Hippocampal formation (tissue), 2 donors: ENCODE measurements around the gene ANP32B.
A peak's percentile ranks its signal among the peaks of the same experiment; 100 is the strongest.
"Not testable (repeated sequence)": the region's sequence is repeated elsewhere in the genome, so short reads cannot be mapped to it uniquely, and the experiment has no call there.

Source experiments
- DNase-seq, 2 donors: peaks; one replicate each; lab custom pipeline; 2025; lab: John Stamatoyannopoulos, UW

Gene ANP32B

DNA sequence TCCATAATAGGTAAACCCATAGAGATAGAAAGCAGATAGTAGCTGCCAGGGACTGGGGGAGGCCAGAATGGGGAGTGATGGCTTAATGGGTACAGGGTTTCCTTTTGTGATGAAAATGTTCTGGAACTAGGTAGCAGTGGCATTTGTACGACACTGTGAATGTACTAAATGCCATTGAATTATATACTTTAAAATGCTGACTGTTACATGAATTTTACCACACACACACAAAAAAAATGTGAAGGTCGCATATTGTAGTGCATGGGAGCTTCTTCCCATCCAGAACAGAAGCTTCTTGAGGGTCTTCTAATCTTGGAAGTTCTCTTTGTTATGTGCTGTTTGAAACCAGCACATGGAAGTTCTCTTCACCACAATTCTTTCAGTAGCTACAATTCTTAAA, 19.9 kb upstream of the ANP32B start:
- no peak for DNase-seq

DNA sequence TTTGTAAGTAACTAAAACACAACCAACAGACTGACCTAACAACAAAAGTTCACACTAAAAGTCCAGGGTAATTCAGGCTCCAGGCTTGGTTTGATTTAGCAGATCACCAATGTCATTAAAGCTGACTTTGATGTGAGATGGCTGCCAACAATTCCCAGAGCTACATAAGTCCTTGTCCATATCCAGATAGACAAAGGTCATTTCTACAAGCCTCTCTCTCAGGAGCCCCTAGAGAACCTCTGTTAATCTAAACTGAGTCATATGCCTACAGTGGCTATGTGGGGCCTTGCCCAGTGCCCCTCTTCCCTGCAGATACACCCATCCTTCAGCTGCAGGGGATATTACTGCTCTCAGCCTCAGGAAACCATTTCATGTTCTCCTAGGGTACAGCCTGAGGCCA, 18.2 kb upstream of the ANP32B start:
- no peak for DNase-seq

DNA sequence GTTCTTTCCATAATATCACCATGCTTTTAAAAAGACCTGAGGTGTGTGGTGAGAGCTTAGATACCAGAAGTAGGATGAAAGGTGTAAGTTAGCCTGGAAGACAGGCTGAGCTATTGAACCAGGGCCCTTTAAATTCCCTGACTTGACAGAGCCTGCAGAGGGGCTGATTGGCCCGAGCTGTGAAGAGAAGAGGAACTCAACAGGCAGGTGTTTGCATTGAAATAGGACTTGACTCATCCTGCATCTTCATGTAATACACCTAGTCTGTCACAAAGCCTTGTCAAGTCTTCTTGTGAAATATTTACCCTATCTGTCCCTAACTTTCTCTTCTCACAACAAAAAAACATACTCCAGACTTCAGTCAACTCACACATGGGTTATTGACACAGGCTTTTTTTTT, 16.6 kb upstream of the ANP32B start:
- no peak for DNase-seq

- no peak for DNase-seq
Measured at GRCh38 chr9:97969014-97969413, 14.1 kb upstream of the ANP32B start.

DNA sequence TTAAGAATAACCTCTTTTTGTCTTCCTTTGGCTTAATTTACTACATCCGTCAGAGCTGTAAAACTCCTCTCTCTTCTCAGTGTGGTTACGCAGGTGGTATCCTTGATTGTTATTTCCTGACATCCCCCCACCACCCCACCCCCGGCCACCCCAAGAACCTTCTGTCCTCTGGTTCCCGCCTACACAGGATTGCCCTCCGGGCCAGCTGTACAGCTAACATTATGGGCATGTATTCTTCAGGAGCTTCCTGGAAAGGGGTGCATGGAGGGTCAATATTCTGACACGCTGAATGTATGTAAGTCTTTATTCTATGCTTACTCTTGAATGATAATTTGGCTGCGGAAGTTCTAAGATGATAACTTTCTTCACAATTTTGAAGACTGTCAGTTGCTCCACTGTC, 13.0 kb upstream of the ANP32B start:
- no peak for DNase-seq

DNA sequence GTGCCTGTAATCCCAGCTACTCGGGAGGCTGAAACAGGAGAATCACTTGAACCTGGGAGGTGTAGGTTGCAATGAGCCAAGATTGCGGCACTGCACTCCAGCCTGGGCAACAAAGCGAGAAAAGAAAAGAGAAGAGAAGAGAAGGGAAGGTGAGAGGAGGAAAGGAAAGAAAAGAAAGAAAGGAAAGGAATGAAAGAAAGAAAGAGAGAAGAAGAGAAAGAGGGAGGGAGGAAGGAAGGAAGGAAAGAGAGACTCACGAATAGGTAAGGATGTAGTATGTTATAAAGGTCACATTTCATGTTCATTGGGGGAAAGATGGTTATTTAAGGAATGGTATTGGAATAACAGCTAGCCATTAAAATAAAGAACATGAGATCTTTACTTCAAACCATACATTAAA, 10.4 kb upstream of the ANP32B start:
- no peak for DNase-seq

GRCh38 chr9:97975376-97975775, 7.8 kb upstream of the ANP32B start:
- DNase-seq, result no peak

GRCh38 chr9:97976633-97977032, 6.5 kb upstream of the ANP32B start:
- not testable (repeated sequence) for DNase-seq

- no peak for DNase-seq
Measured at GRCh38 chr9:97978371-97979130, 4.6 kb upstream of the ANP32B start.

DNA sequence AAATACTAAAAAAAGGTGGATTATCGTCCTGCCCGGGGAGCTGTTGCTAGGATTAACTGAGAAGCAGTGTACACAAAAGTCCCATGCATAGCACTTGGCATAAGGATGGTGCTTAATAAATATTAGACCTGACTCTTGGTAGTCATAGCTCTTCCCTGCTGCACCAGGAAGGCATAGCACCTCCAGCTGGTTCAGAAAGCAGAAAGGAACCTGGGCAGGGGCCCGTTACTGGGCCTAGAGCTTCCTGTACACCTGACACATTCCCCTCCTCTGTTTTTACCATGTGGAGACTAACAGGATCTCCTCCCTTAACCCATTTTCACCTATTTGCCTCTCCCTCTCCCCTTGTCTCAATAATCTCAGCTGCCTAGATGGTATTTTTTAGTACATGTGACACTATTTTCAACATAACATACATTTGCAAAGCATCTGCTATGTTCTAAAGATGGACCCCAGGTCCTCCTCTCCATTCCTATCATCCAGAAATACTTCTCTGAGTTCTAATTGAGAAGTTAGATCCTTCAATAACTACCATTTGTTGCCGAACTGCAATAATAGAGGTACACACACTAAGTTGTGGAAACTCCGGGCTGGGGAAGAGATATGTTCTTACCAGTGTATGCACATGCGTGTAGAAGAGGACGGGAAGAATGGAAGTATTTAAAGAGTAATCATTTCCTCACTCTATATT, 3.2 kb upstream of the ANP32B start:
- DNase-seq, result no peak

DNA sequence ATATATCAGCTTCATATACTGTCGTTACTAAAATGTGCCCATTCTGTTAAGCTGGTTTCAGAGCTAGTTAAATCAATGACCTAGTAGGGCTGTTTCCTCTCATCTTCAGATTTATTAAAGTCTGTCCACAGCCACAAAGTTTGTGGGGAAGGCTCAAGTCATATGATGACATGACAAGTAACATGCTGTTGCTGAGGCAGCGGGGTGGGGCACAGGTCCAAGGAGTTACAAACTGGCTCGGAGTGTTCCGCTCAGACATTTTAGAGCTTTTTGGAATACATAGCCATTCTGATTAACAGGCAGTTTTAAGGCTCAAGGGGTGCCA, 2.7 kb upstream of the ANP32B start:
- peak in 1 of 2 donors; percentile 16 for DNase-seq

- peak; percentile 53 to 54 for DNase-seq
Measured at GRCh38 chr9:97980918-97981845, 2.0 kb upstream of the ANP32B start.

GRCh38 chr9:97981846-97982682, 1.1 kb upstream of the ANP32B start:
- DNase-seq, result no peak

GRCh38 chr9:97983589-97984187, 547 bp downstream of the ANP32B start:
- DNase-seq, result peak in 1 of 2 donors; percentile 30

- peak; percentile 51 to 66 for DNase-seq
Measured at GRCh38 chr9:97984188-97985057, 1.3 kb downstream of the ANP32B start.

GRCh38 chr9:97985058-97985861, 2.1 kb downstream of the ANP32B start:
- no peak for DNase-seq

DNA sequence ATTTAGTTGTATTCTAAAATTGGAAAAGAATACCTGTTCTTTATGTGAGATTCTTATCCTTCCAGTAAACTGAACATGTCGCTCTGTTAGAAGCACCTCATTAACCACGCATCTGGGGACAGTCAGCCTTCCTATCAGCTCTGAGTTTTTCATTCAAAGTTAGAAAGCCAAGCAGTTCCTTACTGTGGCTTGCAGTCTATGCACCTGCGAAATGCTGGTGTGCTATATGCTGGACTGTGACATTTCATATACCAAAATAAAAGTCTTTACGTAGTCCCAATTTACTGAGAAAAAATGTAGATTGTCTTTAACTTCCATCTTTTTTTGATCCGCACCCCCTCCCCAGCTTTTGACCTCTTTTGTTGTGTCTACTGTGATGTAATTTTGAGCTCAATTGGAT, 4.3 kb downstream of the ANP32B start:
- DNase-seq, result no peak

DNA sequence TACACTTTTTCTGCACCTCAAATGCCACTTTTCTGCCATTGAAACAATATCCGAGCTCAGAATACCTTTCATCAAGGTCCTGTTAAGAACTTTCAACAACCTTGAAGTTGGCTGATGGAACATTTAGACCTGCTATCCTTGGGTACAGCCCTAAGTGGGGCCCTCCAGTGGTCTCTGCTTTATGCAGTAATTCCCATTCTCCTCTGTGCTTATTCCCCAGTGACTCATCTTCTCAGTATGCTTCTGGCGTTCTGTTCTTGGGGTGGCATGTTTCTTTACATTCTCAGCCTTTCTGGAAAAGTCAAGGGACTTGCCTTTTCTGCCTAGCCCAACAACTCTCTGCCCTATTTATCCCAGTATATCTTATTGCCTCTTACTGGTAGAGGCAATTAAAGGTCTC, 7.1 kb downstream of the ANP32B start:
- no peak for DNase-seq

- no peak for DNase-seq
Measured at GRCh38 chr9:97991818-97992217, 8.7 kb downstream of the ANP32B start.
